ENCODE data around the gene DHCR24. TPM values are rescaled to one million over a fixed set of nuclear protein-coding genes. Genes with fewer than 3 reads are reported as not detected.

Gene DHCR24
- total RNA-seq, 2 donors from 2014 or later, result 152 to 154 TPM

GRCh38 chr1:54872036-54872331, 15.0 kb downstream of the DHCR24 start:
- Histone ChIP-seq H3K27me3 (replicated peaks; ENCODE audit: insufficient read depth) (no peaks in the 10 kb centered on the region), H3K27ac (no peak overlapping the region), H3K9me3 (no peaks in the 10 kb centered on the region), H3K4me3 (no peak overlapping the region), H3K36me3 (no peaks in the 10 kb centered on the region), H3K4me1 (replicated peaks) (no peaks in the 10 kb centered on the region)
- 75% methylated on average over 5 of the region's 5 CpGs for whole genome bisulfite sequencing
- no peak for DNase-seq (ENCODE audit: low spot score)
- TF ChIP-seq POLR2A (IDR thresholded peaks at IDR 0.05), result no peak
- TF ChIP-seq POLR2AphosphoS5 (IDR thresholded peaks at IDR 0.05), result no peak
- no peak for TF ChIP-seq CTCF (IDR thresholded peaks at IDR 0.05)
- intact Hi-C loops (cut with DNase I), result no loop called here

GRCh38 chr1:54871275-54872035, 15.5 kb downstream of the DHCR24 start:
- WGBS, result 90% methylated on average over 16 of the region's 16 CpGs
- intact Hi-C loops (cut with DNase I), result no loop called here
- no peak for TF ChIP-seq POLR2AphosphoS5 (IDR thresholded peaks at IDR 0.05)
- no peak for TF ChIP-seq CTCF (IDR thresholded peaks at IDR 0.05)
- no peak for TF ChIP-seq POLR2A (IDR thresholded peaks at IDR 0.05)
- DNase-seq (ENCODE audit: low spot score), result no peak
- Histone ChIP-seq H3K27me3 (replicated peaks; ENCODE audit: insufficient read depth) (no peaks in the 10 kb centered on the region), H3K9me3 (no peaks in the 10 kb centered on the region), H3K4me1 (replicated peaks) (no peaks in the 10 kb centered on the region), H3K27ac (no peak overlapping the region), H3K4me3 (no peak overlapping the region), H3K36me3 (no peaks in the 10 kb centered on the region)

- TF ChIP-seq POLR2AphosphoS5 (IDR thresholded peaks at IDR 0.05) (no peak), POLR2A (IDR thresholded peaks at IDR 0.05) (no peak), CTCF (IDR thresholded peaks at IDR 0.05) (no peak)
- H3K27me3 ChIP-seq (replicated peaks; ENCODE audit: insufficient read depth), result no peaks in the 10 kb centered on the region
- intact Hi-C loops (cut with DNase I), result no loop called here
- no peak overlapping the region for H3K4me3 ChIP-seq
- H3K27ac ChIP-seq, result no peak overlapping the region
- H3K4me1 ChIP-seq (replicated peaks), result no peaks in the 10 kb centered on the region
- DNase-seq (ENCODE audit: low spot score), result no peak
- no peaks in the 10 kb centered on the region for H3K36me3 ChIP-seq
- 98% methylated on average over 2 of the region's 2 CpGs for WGBS
- H3K9me3 ChIP-seq, result no peaks in the 10 kb centered on the region
These were observed 16.1 kb downstream of the DHCR24 start for GRCh38 chr1:54870869-54871268.

GRCh38 chr1:54869173-54869851, 17.7 kb downstream of the DHCR24 start:
- Histone ChIP-seq H3K36me3 (no peaks in the 10 kb centered on the region), H3K27ac (no peak overlapping the region), H3K27me3 (replicated peaks; ENCODE audit: insufficient read depth) (no peaks in the 10 kb centered on the region), H3K4me1 (replicated peaks) (no peaks in the 10 kb centered on the region), H3K9me3 (no peaks in the 10 kb centered on the region), H3K4me3 (no peak overlapping the region)
- no peak for DNase-seq (ENCODE audit: low spot score)
- TF ChIP-seq CTCF (IDR thresholded peaks at IDR 0.05) (no peak), POLR2AphosphoS5 (IDR thresholded peaks at IDR 0.05) (no peak), POLR2A (IDR thresholded peaks at IDR 0.05) (no peak)
- intact Hi-C loops (cut with DNase I), result no loop called here
- 74% methylated on average over 6 of the region's 6 CpGs for WGBS

- no peaks in the 10 kb centered on the region for H3K27me3 ChIP-seq (replicated peaks; ENCODE audit: insufficient read depth)
- H3K9me3 ChIP-seq, result no peaks in the 10 kb centered on the region
- no peaks in the 10 kb centered on the region for H3K4me1 ChIP-seq (replicated peaks)
- intact Hi-C loops (cut with DNase I), result no loop called here
- H3K36me3 ChIP-seq, result no peaks in the 10 kb centered on the region
- H3K4me3 ChIP-seq, result no peak overlapping the region
- peak overlapping the region in 1 of 2 donors; percentile 2 for H3K27ac ChIP-seq
- WGBS, result 69% methylated on average over 4 of the region's 4 CpGs
- TF ChIP-seq POLR2A (IDR thresholded peaks at IDR 0.05) (no peak), POLR2AphosphoS5 (IDR thresholded peaks at IDR 0.05) (no peak), CTCF (IDR thresholded peaks at IDR 0.05) (no peak)
- no peak for DNase-seq (ENCODE audit: low spot score)
These were observed 19.3 kb downstream of the DHCR24 start for GRCh38 chr1:54867717-54868057.
